C4-2B (cell line): ENCODE results near the gene EID1.
A peak's percentile ranks its signal among the peaks of the same experiment; 100 is the strongest.

Source experiments
- H3K27ac ChIP-seq: fragments of 450-650 bp; 2 replicates; pipeline ENCODE4 v1.5.1; 2017
- ZFX ChIP-seq: fragments of 450-650 bp; IDR thresholded peaks from 2 replicates; pipeline ENCODE4 v1.6.1; 2017
- TF ChIP-seq, protein P1 (sequence below): fragments of 450-650 bp; conservative IDR thresholded peaks from 2 replicates; pipeline ENCODE4 v1.5.1; 2017; ENCODE audit warnings: mild to moderate bottlenecking

The EID1 gene

DNA sequence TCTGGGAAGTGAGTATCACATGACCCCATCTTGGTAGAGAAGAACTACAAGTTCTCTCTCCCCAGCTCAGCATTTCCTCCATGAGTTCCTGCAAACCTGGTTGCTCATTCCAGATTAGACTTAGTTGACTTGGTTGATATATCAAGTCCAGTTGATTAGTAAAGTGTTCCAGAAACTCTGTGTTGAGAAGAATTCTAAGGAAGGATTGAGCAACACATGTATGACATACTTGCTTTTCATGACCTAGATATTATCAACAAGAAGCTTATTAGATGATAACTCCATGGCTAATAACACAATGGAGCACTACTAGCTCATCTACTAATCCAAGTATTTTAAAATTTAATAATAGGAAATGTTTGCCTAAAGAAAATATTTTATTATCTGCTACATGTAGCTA lies 6.4 kb upstream of the EID1 start:
- TF ChIP-seq, protein P1, sequence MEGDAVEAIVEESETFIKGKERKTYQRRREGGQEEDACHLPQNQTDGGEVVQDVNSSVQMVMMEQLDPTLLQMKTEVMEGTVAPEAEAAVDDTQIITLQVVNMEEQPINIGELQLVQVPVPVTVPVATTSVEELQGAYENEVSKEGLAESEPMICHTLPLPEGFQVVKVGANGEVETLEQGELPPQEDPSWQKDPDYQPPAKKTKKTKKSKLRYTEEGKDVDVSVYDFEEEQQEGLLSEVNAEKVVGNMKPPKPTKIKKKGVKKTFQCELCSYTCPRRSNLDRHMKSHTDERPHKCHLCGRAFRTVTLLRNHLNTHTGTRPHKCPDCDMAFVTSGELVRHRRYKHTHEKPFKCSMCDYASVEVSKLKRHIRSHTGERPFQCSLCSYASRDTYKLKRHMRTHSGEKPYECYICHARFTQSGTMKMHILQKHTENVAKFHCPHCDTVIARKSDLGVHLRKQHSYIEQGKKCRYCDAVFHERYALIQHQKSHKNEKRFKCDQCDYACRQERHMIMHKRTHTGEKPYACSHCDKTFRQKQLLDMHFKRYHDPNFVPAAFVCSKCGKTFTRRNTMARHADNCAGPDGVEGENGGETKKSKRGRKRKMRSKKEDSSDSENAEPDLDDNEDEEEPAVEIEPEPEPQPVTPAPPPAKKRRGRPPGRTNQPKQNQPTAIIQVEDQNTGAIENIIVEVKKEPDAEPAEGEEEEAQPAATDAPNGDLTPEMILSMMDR = no peak
- TF ChIP-seq ZFX = no peak
- no peak overlapping the region for H3K27ac ChIP-seq

DNA sequence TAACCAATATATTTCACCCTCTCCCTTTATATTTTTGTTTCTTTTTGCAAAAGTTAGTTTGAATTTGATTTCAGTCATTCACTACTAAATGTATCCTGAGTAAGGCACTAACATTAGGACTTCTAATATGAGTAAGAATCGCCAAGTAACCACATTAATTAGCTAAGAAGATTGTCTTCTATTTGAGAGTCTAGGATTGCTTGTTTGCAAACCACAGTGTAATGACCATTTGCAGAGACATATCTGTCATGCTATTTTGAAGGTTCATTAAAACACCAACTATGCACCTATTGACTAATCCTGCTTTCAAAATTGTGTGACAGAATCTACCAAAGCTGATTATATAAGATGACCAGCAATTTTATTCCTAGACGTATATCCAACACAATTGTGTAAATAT lies 5.3 kb upstream of the EID1 start:
- H3K27ac ChIP-seq = no peak overlapping the region
- TF ChIP-seq, protein P1 = no peak
- TF ChIP-seq ZFX = no peak

DNA sequence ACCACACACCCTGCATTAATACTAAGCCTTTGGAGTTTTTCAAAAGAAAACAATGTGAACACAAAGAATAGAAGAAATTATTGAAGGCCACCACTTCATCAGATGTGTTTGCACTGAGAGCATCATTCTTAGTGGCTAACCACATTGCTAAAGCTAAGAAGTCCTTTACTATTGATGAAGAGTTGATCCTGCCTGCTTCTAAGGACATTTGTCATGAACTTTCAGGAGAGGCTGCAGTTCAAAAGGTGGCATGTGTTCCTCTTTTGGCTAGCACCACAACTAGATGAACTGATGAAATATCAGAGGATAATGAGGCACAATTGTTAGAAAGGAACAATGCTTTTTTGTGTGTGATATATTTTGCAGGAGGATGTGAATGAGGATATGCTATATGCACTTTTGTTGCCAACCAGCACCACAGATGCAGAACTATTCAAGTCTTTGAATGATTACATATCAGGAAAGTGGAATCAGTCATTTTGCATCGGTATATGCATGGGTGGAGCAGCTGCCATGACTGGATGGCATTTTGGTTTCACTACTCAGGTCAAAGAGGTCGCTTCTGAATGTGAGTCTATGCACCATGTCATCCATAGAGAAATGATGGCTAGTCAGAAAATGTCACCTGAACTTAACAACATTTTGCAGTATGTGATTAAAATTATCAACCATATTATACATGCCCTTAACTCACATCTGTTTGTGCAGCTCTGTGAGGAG lies 2.5 kb upstream of the EID1 start:
- TF ChIP-seq, protein P1 = no peak
- TF ChIP-seq ZFX = no peak
- no peak overlapping the region for H3K27ac ChIP-seq

DNA sequence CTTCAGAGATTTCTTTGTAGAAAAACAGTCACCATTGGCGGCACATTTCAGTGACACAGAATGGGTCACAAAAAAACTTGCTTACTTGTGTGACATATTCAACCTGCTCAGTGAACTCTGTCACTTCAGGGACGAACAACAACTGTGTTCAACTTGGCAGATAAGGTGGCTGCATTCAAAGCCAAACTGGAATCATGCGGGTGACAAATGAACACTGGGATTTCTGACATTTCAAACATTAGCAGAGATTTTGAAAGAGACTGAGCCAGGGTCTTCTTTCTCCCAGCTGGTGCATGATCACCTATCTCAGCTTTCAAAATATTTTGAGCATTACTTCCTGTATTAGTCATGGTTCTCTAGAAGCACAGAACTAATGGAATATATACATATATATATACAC lies 1.9 kb upstream of the EID1 start:
- H3K27ac ChIP-seq = no peak overlapping the region
- TF ChIP-seq, protein P1 = no peak
- TF ChIP-seq ZFX = no peak

DNA sequence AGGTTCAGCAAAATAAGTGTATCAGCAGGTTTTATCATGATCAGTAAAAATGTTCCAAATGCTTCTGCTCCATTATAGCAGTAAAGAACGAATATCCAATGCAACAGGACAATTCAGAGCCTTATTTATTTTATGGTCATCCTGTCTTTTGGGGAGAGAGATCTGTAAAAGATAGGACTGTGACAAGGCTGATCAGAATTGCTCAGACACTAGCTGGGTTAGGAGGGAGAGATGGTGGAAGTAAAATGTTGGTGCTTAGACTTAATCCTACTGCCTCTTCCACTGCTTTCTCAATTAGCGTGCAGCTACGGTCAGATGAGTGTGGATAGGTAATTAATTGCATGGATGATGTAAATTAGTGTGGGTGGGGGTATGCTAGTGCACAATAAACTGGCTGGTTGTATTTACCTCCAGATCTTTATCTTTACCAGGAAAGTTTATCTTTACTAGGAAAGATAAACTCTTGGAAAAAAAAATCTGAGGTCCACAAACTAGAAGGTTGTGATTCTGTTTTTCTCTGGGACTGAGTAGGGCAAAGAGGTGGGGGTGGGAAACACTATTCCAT lies 2.2 kb downstream of the EID1 start:
- peak overlapping the region; percentile 57; the same call in 1 of the 2 replicates for H3K27ac ChIP-seq
- TF ChIP-seq, protein P1 = no peak
- no peak for TF ChIP-seq ZFX

DNA sequence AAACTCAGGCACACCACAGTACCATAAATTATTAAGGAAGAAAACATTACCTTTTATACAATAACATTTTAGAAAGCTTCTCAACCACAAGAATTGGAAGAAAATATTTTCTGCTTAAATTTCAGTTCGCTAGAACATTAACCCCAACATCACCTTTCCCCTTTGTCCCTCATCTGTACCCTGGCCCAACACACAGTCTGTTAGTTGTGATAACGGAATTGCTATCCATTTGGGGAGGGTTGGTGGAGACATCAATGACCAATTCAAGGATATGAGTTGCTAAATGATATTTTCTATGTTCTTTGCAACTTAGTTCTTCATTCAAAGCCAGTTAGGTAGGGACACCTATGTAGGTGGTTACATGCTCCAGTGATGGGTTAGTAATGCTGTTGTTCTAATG lies 5.8 kb downstream of the EID1 start:
- no peak for TF ChIP-seq ZFX
- TF ChIP-seq, protein P1 = no peak
- H3K27ac ChIP-seq = no peak overlapping the region

DNA sequence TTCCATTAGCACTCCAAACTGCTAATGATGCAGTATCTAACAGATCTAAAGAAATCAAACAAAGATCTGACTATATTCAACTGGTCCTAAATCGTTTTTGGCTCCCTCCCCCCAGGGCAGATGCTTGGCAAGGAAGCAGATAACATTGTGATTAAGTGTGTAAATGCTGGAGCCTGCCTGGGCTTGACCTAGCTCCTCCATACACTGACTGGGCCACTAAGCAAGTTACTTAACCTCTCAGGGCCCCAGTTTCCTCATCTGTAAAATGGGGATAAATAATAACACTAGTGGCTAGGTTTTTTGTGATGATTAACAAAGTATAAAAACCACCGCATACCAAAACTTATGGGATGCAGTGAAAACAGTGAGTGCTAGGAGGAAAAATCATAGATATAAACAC lies 9.2 kb downstream of the EID1 start:
- no peak overlapping the region for H3K27ac ChIP-seq
- TF ChIP-seq, protein P1 = no peak
- TF ChIP-seq ZFX = no peak
